IPS-NIHi11 (cell line): Measurements from ENCODE around the gene OR2L5.

Experiments
- DNase-seq: peaks from one replicate; pipeline ENCODE4 v3.0.0; 2012; ENCODE audit warnings: mixed read lengths, low spot score

OR2L5 gene

GRCh38 chr1:248013229-248013710, at the start of gene OR2L5:
Gene OR2L5, plus strand, starts transcription at chr1:248013660. Its CDS starts 8,288 bp downstream, at chr1:248021948.
- DNase-seq, result no peak

- no peak for DNase-seq
Measured at GRCh38 chr1:247964933-247965332, 48.5 kb upstream of the OR2L5 start, which contains the start of gene OR2AK2. Gene OR2AK2, plus strand, starts transcription at chr1:247965233. Its CDS starts 144 bp downstream, at chr1:247965377.

GRCh38 chr1:247966532-247967204, 46.8 kb upstream of the OR2L5 start:
- no peak for DNase-seq

GRCh38 chr1:247992986-247993385, 20.5 kb upstream of the OR2L5 start:
- no peak for DNase-seq

- DNase-seq, result no peak
Measured at GRCh38 chr1:247998811-247999210, 14.6 kb upstream of the OR2L5 start.

GRCh38 chr1:248000169-248000568, 13.3 kb upstream of the OR2L5 start:
- no peak for DNase-seq

- no peak for DNase-seq
Measured at GRCh38 chr1:248007778-248008177, 5.7 kb upstream of the OR2L5 start.

GRCh38 chr1:248009681-248010080, 3.8 kb upstream of the OR2L5 start:
- DNase-seq, result no peak

GRCh38 chr1:248015803-248016202, 2.3 kb downstream of the OR2L5 start:
- no peak for DNase-seq

- no peak for DNase-seq
Measured at GRCh38 chr1:248029770-248030169, 16.3 kb downstream of the OR2L5 start, which contains the start of gene OR2L2. Gene OR2L2, plus strand, starts transcription at chr1:248030070. Its CDS starts 8,198 bp downstream, at chr1:248038268.

- DNase-seq, result no peak
Measured at GRCh38 chr1:248045209-248045608, 31.7 kb downstream of the OR2L5 start.

- no peak for DNase-seq
Measured at GRCh38 chr1:248046536-248046935, 33.1 kb downstream of the OR2L5 start, which contains the start of gene OR2L3. Gene OR2L3, plus strand, starts transcription at chr1:248046836. Its CDS starts 13,846 bp downstream, at chr1:248060682.

- no peak for DNase-seq
Measured at GRCh38 chr1:248047008-248047407, 33.5 kb downstream of the OR2L5 start.

- no peak for DNase-seq
Measured at GRCh38 chr1:248054671-248055070, 41.2 kb downstream of the OR2L5 start.

GRCh38 chr1:248055261-248055660, 41.8 kb downstream of the OR2L5 start:
- DNase-seq, result no peak

- DNase-seq, result no peak
Measured at GRCh38 chr1:248065071-248065470, 51.6 kb downstream of the OR2L5 start.

GRCh38 chr1:248065604-248066003, 52.1 kb downstream of the OR2L5 start:
- no peak for DNase-seq
